KOPT-K1 (cell line): Measurements from ENCODE around the gene NRG4.

ENCODE experiments used
- H3K27ac ChIP-seq: fragments of 200-600 bp; sonication (generic); 2 replicates; pipeline ENCODE4 v1.5.1; 2016; ENCODE audit warnings: antibody characterized with exemption, mild to moderate bottlenecking, low read depth, low read length; ENCODE audit not compliant: poor library complexity, severe bottlenecking
- H3K36me3 ChIP-seq: fragments of 200-600 bp; sonication (generic); 2 replicates; pipeline ENCODE4 v1.5.1; 2017; ENCODE audit warnings: antibody characterized with exemption, mild to moderate bottlenecking, low read length, moderate library complexity; ENCODE audit not compliant: insufficient read depth
- H3K9me3 ChIP-seq: fragments of 200-600 bp; sonication (generic); 2 replicates; pipeline ENCODE4 v1.5.1; 2017; ENCODE audit warnings: antibody characterized with exemption, low read length, mild to moderate bottlenecking; ENCODE audit not compliant: insufficient read depth, poor library complexity, severe bottlenecking

NRG4 gene

DNA sequence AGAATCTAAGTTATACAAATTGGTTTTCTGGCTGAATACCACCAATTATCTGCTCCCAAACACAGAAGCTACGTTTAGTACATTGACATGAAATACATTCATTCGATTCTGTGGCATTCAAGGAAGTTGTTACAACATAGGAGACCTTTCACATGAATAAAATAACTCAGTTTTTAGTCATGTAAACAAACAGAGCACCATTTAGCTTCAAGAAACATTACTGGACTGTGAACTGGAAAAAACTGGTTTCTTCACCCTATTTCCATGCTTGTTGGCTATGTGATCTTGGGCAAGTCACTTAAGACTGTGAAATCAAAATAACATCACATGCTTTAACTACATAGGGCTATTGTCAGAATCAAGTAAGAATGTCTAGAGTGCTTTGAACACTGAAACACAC lies 46.2 kb downstream of the NRG4 start:
- H3K9me3 ChIP-seq: no peaks in the 10 kb centered on the region
- no peak overlapping the region for H3K27ac ChIP-seq
- H3K36me3 ChIP-seq: no peaks in the 10 kb centered on the region

DNA sequence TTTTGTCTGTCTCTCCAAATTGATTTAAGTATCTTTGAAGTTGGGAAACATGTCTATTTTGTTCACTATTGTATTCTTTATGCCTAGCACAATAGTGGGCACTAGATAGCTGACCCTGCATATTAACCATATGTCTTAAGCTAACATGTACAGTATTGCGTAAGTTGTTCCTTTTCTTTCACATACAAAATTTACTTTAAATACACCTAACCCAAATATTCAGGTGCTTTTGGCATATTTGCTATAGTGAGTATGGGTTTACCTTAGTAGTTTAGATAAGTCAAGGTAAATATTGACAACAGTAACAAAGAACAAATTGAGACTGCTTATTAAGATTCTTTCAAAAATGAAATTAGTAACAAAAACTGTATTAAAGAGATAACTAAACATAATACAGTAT lies 50.9 kb downstream of the NRG4 start:
- H3K36me3 ChIP-seq: no peaks in the 10 kb centered on the region
- no peaks in the 10 kb centered on the region for H3K9me3 ChIP-seq
- H3K27ac ChIP-seq: no peak overlapping the region

DNA sequence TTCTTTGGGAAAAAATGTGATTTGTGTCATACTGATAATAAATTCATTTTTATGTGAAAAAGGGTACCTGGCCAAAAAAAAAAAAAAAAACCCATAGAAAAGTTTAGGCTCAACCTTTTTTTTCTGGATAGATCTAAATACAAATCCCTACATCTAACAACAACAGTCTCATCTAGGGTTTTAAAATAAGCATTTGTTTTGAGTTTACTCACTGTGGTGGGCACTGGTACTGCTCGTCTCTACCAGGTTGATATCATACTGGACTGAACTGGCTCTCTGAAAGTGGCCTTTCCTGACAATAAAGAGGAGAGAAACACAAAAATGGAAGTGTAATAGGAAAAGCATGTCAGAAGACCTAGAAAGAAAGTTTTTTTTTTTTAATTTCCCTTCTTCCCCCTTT lies 56.5 kb downstream of the NRG4 start:
- H3K36me3 ChIP-seq: no peaks in the 10 kb centered on the region
- H3K27ac ChIP-seq: no peak overlapping the region

DNA sequence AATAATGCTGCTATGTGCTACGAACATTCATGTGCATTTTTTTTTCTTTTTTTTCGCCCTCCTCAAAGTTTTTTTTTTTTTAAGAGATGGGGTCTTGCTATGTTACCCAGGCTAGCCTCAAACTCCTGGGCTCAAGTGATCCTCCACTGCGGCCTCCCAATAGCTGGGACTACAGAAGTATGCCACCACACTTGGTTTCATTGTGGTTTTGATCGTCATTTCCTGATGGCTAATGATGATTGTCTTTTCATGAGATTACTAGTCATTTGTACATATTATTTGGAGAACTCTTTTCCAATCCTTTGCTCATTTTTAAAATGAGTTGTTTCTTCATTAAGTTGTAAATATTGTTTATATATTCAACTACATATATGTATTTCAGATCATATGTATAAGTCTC lies 59.7 kb downstream of the NRG4 start:
- no peak overlapping the region for H3K27ac ChIP-seq
- H3K36me3 ChIP-seq: no peaks in the 10 kb centered on the region
- no peaks in the 10 kb centered on the region for H3K9me3 ChIP-seq

More for the DNA sequence above, 56.5 kb downstream of the NRG4 start:
- no peaks in the 10 kb centered on the region for H3K9me3 ChIP-seq

DNA sequence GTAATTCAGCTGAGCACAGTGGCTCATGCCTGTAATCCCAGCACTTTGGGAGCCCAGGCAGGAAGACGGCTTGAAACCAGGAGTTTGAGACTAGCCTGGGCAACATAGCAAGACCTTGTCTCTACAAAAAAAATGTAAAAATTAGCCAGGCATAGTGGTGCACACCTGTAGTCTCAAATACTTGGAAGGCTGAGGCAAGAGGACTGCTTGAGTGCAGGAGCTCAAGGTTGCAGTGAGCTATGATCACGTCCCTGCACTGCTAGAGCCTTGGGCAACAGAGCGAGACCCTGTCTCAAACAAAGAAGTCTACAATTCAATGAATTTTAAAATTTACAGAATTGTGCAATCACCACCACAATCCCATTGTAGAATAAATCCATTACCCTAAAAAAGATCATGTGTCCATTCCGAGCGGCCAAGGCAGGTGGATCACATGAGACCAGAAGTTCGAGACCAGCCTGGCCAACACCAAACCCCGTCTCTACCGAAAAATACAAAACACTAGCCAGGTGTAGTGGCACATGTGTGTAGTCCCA lies 63.4 kb downstream of the NRG4 start:
- H3K36me3 ChIP-seq: no peaks in the 10 kb centered on the region
- H3K9me3 ChIP-seq: no peaks in the 10 kb centered on the region
- H3K27ac ChIP-seq: no peak overlapping the region

DNA sequence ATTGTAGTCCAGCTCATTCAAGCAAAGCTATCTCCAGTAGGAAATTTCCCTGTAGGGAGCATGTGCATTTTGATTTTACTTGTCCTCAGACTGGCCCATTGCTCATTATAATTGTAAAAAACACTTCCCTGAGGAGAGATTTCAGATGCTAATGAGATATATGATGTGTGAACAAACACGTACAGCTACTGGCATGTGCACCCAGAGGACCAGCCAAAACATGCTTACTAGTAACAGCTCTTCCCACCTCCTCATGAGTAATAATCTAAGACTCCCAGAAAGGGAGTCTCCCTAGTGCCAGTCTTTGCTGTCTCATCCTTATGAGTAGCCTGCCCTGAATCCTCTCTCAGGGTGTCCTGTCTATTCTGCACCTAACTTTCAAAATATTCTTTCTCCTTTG lies 65.1 kb downstream of the NRG4 start:
- H3K27ac ChIP-seq: no peak overlapping the region
- no peaks in the 10 kb centered on the region for H3K36me3 ChIP-seq
- no peaks in the 10 kb centered on the region for H3K9me3 ChIP-seq

DNA sequence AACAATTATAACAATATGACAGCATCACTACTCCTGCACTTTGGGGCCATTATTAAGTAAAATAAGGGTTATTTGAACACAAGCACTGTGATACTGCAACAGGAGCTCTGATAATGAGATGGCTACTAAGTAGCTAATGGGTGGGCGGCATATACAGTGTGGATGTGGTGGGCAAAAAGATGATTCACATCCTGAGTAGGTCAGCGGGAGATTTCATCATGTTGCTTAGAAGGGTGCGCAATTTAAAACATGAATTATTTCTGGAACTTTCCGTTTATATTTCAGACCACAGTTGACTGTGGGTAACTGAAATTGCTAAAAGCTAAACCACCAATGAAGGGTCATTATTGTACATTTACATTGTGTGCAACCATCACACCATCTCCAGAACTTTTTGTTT lies 66.3 kb downstream of the NRG4 start:
- Histone ChIP-seq H3K27ac (no peak overlapping the region), H3K9me3 (no peaks in the 10 kb centered on the region), H3K36me3 (no peaks in the 10 kb centered on the region)

DNA sequence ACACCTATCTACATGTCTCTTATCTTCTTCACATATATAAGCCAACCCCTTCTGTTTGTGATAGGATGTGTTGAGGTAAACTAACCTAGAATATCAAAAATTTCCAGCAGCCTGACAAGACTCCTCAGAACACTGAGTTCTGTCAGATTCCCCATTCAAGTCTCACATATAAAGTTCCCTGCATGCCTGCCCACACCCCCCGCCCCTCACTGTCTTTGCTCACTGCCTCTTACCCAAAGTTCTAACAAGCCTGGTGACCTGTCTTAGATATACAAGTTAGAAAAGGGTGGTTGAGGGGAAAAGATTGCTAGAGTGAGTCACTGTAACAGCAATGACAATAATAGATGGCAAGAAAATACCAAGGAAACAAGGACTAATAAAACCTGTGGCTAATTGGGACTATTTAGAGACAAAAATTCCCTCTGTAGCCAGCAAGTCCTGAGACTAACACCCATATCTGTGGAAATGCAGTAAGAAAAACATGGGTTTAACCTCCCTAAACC lies 68.5 kb downstream of the NRG4 start:
- H3K36me3 ChIP-seq: no peaks in the 10 kb centered on the region
- no peak overlapping the region for H3K27ac ChIP-seq
- no peaks in the 10 kb centered on the region for H3K9me3 ChIP-seq

DNA sequence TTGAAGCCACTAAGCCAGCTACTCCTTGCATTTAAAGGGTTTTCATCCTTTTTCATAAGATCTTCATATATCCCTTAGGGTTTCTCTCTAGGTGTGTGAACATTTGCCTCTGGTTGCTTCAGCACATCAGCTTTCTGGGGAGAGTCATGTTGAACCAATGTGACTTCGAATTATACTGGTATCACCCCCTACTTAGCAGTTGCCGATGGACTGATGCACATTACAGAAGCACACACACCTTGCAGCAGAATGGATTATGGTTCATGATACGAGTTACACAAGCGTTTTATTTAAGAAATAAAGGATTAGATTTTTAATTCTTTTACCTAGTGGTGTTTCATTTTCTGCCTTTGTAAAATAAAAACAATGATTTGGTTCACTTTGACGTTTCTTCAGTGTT lies 69.0 kb downstream of the NRG4 start:
- no peak overlapping the region for H3K27ac ChIP-seq
- no peaks in the 10 kb centered on the region for H3K36me3 ChIP-seq
- H3K9me3 ChIP-seq: no peaks in the 10 kb centered on the region

DNA sequence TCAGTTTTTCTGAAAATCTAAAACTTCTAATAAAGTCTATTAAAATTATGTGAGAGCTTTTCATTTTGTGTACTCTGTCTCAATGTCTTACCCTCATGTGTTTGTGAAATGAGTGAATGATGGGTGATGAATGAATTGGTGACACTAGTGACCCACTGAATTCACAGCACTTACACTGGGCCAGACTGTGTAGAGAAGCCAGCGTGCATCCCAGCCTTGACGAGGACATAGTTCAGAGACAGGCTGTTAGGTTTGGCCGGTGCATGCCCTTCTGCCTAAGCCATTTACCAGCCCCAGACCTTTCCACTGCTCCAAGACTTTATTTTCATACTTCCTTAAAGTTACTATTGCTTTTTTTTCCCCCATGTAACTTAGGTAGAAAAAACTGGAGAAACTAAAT lies 69.8 kb downstream of the NRG4 start:
- Histone ChIP-seq H3K27ac (no peak overlapping the region), H3K36me3 (peaks cover 4% of the 10 kb centered on the region; the same call in 1 of the 2 replicates), H3K9me3 (no peaks in the 10 kb centered on the region)

DNA sequence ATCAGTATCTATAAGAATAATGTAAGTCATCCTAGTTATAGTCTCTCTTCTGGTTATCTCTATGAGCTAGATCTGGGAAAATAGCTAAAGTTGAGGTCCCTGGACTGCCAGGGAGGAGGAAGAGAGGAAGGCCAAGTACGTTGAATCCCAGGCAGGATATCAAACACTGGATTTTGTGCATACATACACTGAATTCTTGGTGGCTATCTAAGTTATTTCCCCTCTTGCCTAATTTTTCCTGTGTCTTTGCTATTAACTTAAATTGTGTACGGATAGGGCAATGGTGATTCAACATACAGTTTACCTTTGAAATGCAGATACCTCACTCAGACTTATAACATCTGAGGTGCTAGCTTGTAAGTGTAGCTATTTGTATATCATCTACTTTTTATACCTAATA lies 81.4 kb downstream of the NRG4 start:
- Histone ChIP-seq H3K9me3 (no peaks in the 10 kb centered on the region), H3K27ac (no peak overlapping the region), H3K36me3 (peaks cover 45% of the 10 kb centered on the region)

DNA sequence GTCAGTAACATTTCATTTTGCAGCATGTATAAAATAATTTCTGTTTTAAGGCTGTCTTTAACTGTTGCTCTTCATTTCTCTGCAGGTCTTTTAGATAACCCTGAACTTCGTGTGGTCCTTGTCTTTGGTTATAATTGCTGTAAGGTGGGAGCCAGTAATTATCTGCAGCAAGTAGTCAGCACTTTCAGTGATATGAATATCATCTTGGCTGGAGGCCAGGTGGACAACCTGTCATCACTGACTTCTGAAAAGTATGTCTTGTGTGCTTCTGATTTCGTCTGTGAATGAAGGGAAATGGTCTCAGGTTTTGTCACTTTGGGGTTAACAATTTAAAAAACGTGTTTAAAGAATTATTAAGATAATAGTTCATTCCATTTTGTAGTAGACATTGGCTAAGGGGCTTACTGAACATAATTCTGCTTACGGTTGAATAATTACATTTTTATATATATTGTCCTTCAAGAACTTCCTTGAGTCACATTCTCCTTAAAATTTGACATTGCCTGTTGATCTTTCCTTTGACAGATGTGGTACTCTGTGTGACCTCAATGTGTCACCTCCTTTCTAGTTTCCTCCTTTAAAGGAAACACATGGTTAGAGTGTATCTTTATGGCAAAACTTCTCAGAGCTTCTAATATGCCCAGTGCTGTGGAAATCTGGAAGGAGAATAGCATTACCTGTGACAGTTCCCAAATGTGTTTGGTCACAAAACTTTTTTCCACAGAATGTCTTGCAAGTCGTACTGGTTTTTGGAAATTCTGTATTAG lies 82.2 kb downstream of the NRG4 start:
- Histone ChIP-seq H3K36me3 (peaks cover 38% of the 10 kb centered on the region), H3K9me3 (no peaks in the 10 kb centered on the region), H3K27ac (no peak overlapping the region)

DNA sequence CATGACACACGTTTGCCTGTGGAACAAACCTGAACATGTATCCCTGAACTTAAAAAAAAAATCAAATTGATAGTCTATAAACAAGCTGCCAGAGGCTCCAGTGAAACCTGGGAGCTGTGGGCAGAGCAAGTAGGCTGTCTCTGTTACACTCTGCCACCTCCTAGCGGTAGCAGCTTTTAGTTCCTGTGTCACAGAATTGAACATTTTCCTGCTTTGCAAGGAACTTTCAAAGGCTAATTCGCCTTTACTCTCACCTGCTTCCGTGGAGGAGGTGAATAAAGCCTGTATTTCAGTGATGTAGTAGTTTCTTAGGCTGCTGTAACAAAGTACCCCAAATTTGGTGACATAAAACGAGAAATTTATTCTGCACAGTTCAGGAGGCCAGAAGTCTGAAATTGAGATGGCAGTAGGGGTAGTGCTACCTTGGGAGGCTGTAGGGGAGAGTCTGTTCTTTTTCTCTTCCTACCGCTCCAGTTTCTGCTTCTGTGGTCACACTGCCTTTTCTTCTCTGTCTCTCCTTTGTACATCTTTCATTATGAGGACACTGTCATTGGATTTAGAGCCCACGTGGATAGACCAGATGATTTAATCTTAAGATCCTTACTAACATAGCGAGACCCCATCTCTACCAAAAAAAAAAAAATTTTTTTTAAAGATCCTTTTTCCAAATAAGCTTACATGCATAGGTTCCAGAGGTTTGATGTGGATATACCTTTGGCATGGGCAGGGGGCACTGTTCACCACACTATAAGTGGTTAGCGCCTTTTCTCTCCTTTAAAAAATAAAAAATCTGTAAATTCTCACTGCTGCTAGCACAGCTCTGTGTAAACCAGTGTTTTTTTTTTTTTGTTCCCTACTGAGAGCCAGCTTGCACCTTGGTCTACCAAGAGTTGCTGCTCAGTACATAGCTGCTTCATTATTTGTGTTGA lies 83.3 kb downstream of the NRG4 start:
- Histone ChIP-seq H3K36me3 (peaks cover 30% of the 10 kb centered on the region), H3K9me3 (no peaks in the 10 kb centered on the region), H3K27ac (no peak overlapping the region)

DNA sequence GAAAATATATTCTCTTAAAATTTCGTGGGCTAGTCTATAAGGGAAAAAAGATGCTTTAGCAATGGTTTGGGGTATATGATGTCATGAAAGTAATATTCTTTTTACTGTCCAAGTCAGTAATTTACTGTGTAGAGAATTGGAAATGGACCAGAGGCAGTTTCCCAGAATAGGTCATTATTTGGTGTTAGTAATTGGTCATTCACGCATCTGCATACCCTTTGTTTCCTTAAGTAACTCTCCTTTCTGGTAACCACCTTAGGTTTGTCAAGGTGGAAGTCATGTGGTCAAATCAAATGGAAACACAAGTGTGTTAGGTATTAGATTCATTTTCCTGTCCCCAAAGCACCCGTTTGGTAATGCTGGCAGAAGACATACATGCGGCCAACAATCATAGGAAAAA lies 84.6 kb downstream of the NRG4 start:
- peaks cover 19% of the 10 kb centered on the region for H3K36me3 ChIP-seq
- H3K27ac ChIP-seq: no peak overlapping the region
- no peaks in the 10 kb centered on the region for H3K9me3 ChIP-seq

DNA sequence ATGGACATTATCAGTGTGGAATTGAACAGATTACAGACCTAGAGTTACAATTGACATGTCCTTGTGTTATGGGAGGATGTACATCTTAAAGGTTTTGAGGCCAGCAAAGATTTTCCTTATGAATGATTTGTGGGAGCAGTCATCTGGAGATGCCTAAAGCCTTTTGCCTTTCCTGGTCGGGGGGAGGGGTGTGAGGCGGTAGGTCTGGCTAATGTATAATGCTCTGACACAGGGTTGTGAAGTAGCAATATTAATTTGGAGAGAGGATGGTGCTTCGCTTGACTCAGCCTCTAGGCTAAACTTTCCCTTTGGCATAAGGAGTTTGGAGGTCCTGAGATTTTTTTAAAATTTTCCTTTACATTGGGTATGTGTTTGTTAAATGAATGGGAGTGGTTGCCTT lies 85.3 kb downstream of the NRG4 start:
- no peaks in the 10 kb centered on the region for H3K9me3 ChIP-seq
- H3K36me3 ChIP-seq: peaks cover 18% of the 10 kb centered on the region
- no peak overlapping the region for H3K27ac ChIP-seq
